ENCODE data around the gene HYLS1.

Gene HYLS1

GRCh38 chr11:125942771-125943428, 55.4 kb downstream of the HYLS1 start:
- DNase-seq (ENCODE audit: low read depth), result no peak
- no peak for TF ChIP-seq CTCF (conservative IDR thresholded peaks at IDR 0.05; ENCODE audit: low read length)

GRCh38 chr11:125943661-125944349, 56.3 kb downstream of the HYLS1 start:
- TF ChIP-seq CTCF (conservative IDR thresholded peaks at IDR 0.05; ENCODE audit: low read length), result no peak
- no peak overlapping the region for H3K4me3 ChIP-seq (ENCODE audit: low read length)
- no peak for DNase-seq (ENCODE audit: low read depth)

More at GRCh38 chr11:125942771-125943428, 55.4 kb downstream of the HYLS1 start:
- H3K4me3 ChIP-seq (ENCODE audit: low read length), result no peak overlapping the region

GRCh38 chr11:125944350-125945010, 57.0 kb downstream of the HYLS1 start:
- TF ChIP-seq CTCF (conservative IDR thresholded peaks at IDR 0.05; ENCODE audit: low read length), result no peak
- DNase-seq (ENCODE audit: low read depth), result no peak
- H3K4me3 ChIP-seq (ENCODE audit: low read length), result no peak overlapping the region

- no peak overlapping the region for H3K4me3 ChIP-seq (ENCODE audit: low read length)
- DNase-seq (ENCODE audit: low read depth), result no peak
- no peak for TF ChIP-seq CTCF (conservative IDR thresholded peaks at IDR 0.05; ENCODE audit: low read length)
These were observed 57.7 kb downstream of the HYLS1 start for GRCh38 chr11:125945011-125945796.

GRCh38 chr11:125945797-125946520, 58.5 kb downstream of the HYLS1 start, which contains the start of gene VSIG10L2:
VSIG10L2 (plus strand) TSS chr11:125946044; CDS start chr11:125946056, 12 bp downstream.
- no peak for DNase-seq (ENCODE audit: low read depth)
- no peak within 1 kb of the TSS for H3K4me3 ChIP-seq (ENCODE audit: low read length)
- TF ChIP-seq CTCF (conservative IDR thresholded peaks at IDR 0.05; ENCODE audit: low read length), result no peak

GRCh38 chr11:125946712-125947418, 59.4 kb downstream of the HYLS1 start:
- no peak for TF ChIP-seq CTCF (conservative IDR thresholded peaks at IDR 0.05; ENCODE audit: low read length)
- no peak overlapping the region for H3K4me3 ChIP-seq (ENCODE audit: low read length)
- DNase-seq (ENCODE audit: low read depth), result no peak
